Heart right ventricle (tissue), 16 donors: Measurements from ENCODE around the gene ZBTB46. TPM values are rescaled to one million over a fixed set of nuclear protein-coding genes. Genes with fewer than 3 reads are reported as not detected.

ENCODE experiments used
- ATAC-seq, 8 donors: fragments of 200-7000 bp; cut with Tn5 transposase; one replicate each; pipeline ENCODE4 v1.9.1; 2020; ENCODE audit warnings: mild to moderate bottlenecking in 8 of 8, moderate library complexity in 8 of 8, moderate number of reproducible peaks in 1 of 8
- DNase-seq, 2 donors: peaks; one replicate each; pipeline ENCODE4 v3.0.0-alpha.2; 2020
- H3K27ac ChIP-seq, 10 donors: fragments of 200-600 bp; sonication (generic) in 2 of 10; one replicate each; pipeline versions ENCODE4 v1.5.0 to v1.8.0; 2020 to 2022; ENCODE audit warnings: mild to moderate bottlenecking in 3 of 10
- H3K27me3 ChIP-seq, 7 donors: fragments of 200-600 bp; one replicate each; pipeline ENCODE4 v1.8.0; 2021 to 2022; ENCODE audit warnings: mild to moderate bottlenecking in 2 of 7
- H3K36me3 ChIP-seq, 9 donors: fragments of 200-600 bp; sonication (generic) in 1 of 9; one replicate each; pipeline versions ENCODE4 v1.5.0 to v1.8.0; 2020 to 2022; ENCODE audit warnings: mild to moderate bottlenecking in 2 of 9
- H3K4me1 ChIP-seq, 9 donors: fragments of 200-600 bp; sonication (generic) in 1 of 9; one replicate each; pipeline versions ENCODE4 v1.5.0 to v1.8.0; 2020 to 2022; ENCODE audit warnings: mild to moderate bottlenecking in 4 of 9
- H3K4me3 ChIP-seq, 10 donors: fragments of 200-600 bp; sonication (generic) in 2 of 10; one replicate each; pipeline versions ENCODE4 v1.5.0 to v1.8.0; 2020 to 2022; ENCODE audit warnings: mild to moderate bottlenecking in 7 of 10, moderate library complexity in 2 of 10
- H3K9me3 ChIP-seq, 11 donors: fragments of 200-600 bp in 10 of 11; sonication (generic) in 2 of 11; one replicate each; pipeline versions ENCODE4 v1.5.0 to v1.8.0; 2013 to 2022; ENCODE audit warnings: mild to moderate bottlenecking in 2 of 11, control low read depth in 1 of 11, moderate library complexity in 1 of 11
- WGBS, 2 donors: extraction: QIAGEN DNeasy Blood & Tissue Kit; methylation state at CpG; one replicate each; pipeline ENCODE4 v1.1.7; 2013; ENCODE audit warnings: inconsistent platforms in 1 of 2; 5-methylcytosine and 5-hydroxymethylcytosine counted together
- intact Hi-C, 10 donors: fragments of 100-400 bp; cut with DNase I; formaldehyde crosslinking; loops; one replicate each; pipeline versions ENCODE4 v1.11.1 to v1.14.2; 2022
- polyA plus RNA-seq, 2 donors: library from polyadenylated mRNA; stranded (reverse); fragments of 200-250 nt; gene quantifications; one replicate each; pipeline ENCODE4 v1.2.3, GENCODE V29; 2013
- total RNA-seq, 10 donors: library from RNA; stranded (reverse); fragmentation: NEBNext Ultra II Directional in 3 of 10; extraction: Animal tissue kit (Norgen Biotek cat#: 25700) in 3 of 10; gene quantifications; one replicate each; pipeline versions ENCODE4 v1.2.1 to v1.2.4, GENCODE V29; 2021 to 2023
- TF ChIP-seq, protein P1 (sequence below), 9 donors: fragments of 200-600 bp; sonication (generic) in 2 of 9; IDR thresholded peaks; one replicate each; pipeline versions ENCODE4 v1.5.0 to v1.8.0; 2021 to 2022; ENCODE audit warnings: antibody characterized with exemption in 9 of 9, mild to moderate bottlenecking in 5 of 9, moderate library complexity in 1 of 9
- donor health status: Arrhythmogenic right ventricular cardiomyopathy.
- donor health status: ischemic (EF 13 %, LVEDD 7.1; RV severe dilation, severe dysfunction).
- donor health status: healthy with polysubstance abuse.
- donor health status: DM: no; HTN: yes; CAD: no.
- donor health status: DM: no; HTN: no; CAD: no.
- donor health status: ischemic (EF 25% LVEDD 6.9; RV normal size, moderate dysfunction).
- donor health status: ischemic (EF 25% LVEDD 5.7; RV mildly dilated, moderate dysfunction).
- donor health status: healthy.
- donor health status: DM: yes; HTN: yes; CAD: no.
- donor health status: Ischemic cardiomyopathy.
- donor health status: ischemic (EF 35%, LVEDD 5.7; RV mildly dilated, moderate dysfunction).
- donor health status: nonischemic (EF 11% LVEDD 7.7; RV severe dilation, severe dysfunction).
- donor health status: DM: yes; HTN: yes; CAD: no.
- donor health status: PGD.
- donor health status: ischemic (EF 29% LVEDD 5.4; RV normal size, mild dysfunction).
- donor health status: nonischemic (EF 23%, LVEDD 6.1; RV moderate dilation, normal function).

The ZBTB46 gene
- total and polyA plus RNA-seq, 12 donors = 5.6 to 25.4 (median 14.4) TPM

GRCh38 chr20:63835021-63835858 is 4.2 kb upstream of the ZBTB46 start:
- peak overlapping the region in 2 of 10 donors; percentile 11 to 12 for H3K4me3 ChIP-seq
- intact Hi-C loops = no loop called here
- ATAC-seq = peak; percentile 75 to 91 (median 88)

DNA sequence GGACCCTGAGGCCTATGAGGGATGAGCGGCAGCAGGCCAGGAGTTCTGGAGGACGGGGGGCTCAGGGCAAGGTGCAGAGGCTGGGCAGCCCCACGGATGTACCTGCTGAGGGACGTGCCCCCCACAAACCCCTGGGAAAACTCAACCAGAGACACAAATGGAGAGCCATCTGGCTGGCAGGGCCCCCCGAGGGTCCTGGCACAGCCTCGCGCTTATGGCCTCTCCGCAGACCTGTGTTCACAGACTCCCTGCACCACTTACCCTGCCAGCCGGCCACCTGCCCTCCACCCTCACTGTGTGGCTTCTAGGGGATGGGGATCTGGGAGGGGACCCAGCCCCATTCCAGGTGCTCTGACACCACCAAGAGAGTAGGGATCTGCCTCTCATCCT is 3.4 kb upstream of the ZBTB46 start:
- Histone ChIP-seq H3K36me3 (no peaks in the 10 kb centered on the region), H3K9me3 (no peaks in the 10 kb centered on the region), H3K27me3 (peaks cover 0 to 37% (median 0%) of the 10 kb centered on the region in 7 donors), H3K4me1 (peaks cover 26 to 44% (median 39%) of the 10 kb centered on the region in 9 donors), H3K4me3 (peak overlapping the region in 1 of 10 donors; percentile 12), H3K27ac (peak overlapping the region in 9 of 10 donors; percentile 26 to 98 (median 77))
- DNase-seq = no peak
- WGBS, 2 donors = 79 to 86% methylated on average over 9 of the region's 9 CpGs
- intact Hi-C loops = no loop called here
- TF ChIP-seq, protein P1, sequence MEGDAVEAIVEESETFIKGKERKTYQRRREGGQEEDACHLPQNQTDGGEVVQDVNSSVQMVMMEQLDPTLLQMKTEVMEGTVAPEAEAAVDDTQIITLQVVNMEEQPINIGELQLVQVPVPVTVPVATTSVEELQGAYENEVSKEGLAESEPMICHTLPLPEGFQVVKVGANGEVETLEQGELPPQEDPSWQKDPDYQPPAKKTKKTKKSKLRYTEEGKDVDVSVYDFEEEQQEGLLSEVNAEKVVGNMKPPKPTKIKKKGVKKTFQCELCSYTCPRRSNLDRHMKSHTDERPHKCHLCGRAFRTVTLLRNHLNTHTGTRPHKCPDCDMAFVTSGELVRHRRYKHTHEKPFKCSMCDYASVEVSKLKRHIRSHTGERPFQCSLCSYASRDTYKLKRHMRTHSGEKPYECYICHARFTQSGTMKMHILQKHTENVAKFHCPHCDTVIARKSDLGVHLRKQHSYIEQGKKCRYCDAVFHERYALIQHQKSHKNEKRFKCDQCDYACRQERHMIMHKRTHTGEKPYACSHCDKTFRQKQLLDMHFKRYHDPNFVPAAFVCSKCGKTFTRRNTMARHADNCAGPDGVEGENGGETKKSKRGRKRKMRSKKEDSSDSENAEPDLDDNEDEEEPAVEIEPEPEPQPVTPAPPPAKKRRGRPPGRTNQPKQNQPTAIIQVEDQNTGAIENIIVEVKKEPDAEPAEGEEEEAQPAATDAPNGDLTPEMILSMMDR (IDR thresholded peaks at IDR 0.05) = no peak
- no peak for ATAC-seq

More at GRCh38 chr20:63835021-63835858, 4.2 kb upstream of the ZBTB46 start:
- Histone ChIP-seq H3K36me3 (no peaks in the 10 kb centered on the region), H3K27me3 (peaks cover 0 to 29% (median 0%) of the 10 kb centered on the region in 7 donors), H3K27ac (peak overlapping the region in 9 of 10 donors; percentile 36 to 98 (median 77)), H3K9me3 (no peaks in the 10 kb centered on the region), H3K4me1 (peaks cover 26 to 41% (median 37%) of the 10 kb centered on the region in 9 donors)
- peak; percentile 87 to 92 for DNase-seq
- TF ChIP-seq, protein P1 (IDR thresholded peaks at IDR 0.05) = no peak
- 21 to 28% methylated on average over 19 to 21 of the region's 21 CpGs for WGBS, 2 donors

- peaks cover 0 to 42% (median 0%) of the 10 kb centered on the region in 7 donors for H3K27me3 ChIP-seq
- intact Hi-C loops = no loop called here
- peaks cover 26 to 49% (median 45%) of the 10 kb centered on the region in 9 donors for H3K4me1 ChIP-seq
- DNase-seq (no peak), ATAC-seq (no peak)
- no peak overlapping the region for H3K4me3 ChIP-seq
- whole genome bisulfite sequencing, 2 donors = 76 to 79% methylated on average over 20 of the region's 20 CpGs
- peak overlapping the region in 9 of 10 donors; percentile 26 to 98 (median 77) for H3K27ac ChIP-seq
- H3K36me3 ChIP-seq = no peaks in the 10 kb centered on the region
- TF ChIP-seq, protein P1 (IDR thresholded peaks at IDR 0.05) = no peak
- no peaks in the 10 kb centered on the region for H3K9me3 ChIP-seq
Measured at GRCh38 chr20:63833776-63834490, 2.9 kb upstream of the ZBTB46 start.

DNA sequence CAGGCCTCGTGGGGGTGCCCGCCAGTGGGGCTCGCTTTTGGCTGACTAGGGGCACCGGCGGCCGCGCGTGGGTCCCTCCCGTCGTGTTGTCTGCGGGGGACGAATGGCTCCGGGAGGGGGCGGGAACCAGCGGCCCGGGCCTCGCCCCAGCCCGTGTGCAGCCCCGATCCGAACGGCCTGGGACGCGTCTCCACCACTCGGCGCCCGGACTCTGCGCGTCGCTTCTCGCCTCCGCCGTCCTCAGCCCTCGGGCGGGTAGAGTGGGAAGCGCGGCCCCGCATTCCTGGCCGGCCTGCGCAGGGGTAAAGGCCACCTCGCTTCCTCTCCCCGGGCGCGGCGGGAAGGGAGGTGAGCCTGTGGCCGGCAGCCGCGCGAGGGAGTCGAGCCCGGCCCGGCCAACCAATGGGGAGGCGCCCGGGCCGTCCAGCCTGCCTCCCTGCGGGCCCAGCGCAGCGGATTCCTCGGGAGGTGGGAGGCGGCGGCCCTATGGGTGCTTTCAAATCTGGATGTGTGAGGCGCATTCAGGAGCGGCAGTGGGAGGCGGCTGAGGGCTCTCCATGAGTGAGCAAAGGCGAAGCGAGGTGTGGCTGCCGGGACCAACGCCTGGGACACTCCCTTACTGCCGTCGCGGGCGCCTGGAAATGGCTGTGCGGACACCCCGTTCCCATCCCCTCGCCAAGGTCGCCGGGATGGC is 1.1 kb upstream of the ZBTB46 start:
- ATAC-seq = peak; percentile 31 to 66 (median 52)
- Histone ChIP-seq H3K9me3 (no peaks in the 10 kb centered on the region), H3K27me3 (peaks cover 0 to 56% (median 0%) of the 10 kb centered on the region in 7 donors), H3K4me1 (peaks cover 26 to 63% (median 57%) of the 10 kb centered on the region in 9 donors), H3K36me3 (no peaks in the 10 kb centered on the region), H3K4me3 (peak overlapping the region; percentile 42 to 95 (median 67)), H3K27ac (peak overlapping the region; percentile 77 to 98 (median 90))
- intact Hi-C loops = loop anchor here in 1 of 10 donors (2.0 kb wide), 1 partner anchor 27 kb away; no protein-coding TSS in a partner anchor
- TF ChIP-seq, protein P1 (IDR thresholded peaks at IDR 0.05) = peak in 1 of 9 donors; percentile 6
- DNase-seq = peak; percentile 59 to 72
- 8 to 10% methylated on average over 63 to 76 of the region's 76 CpGs for WGBS, 2 donors
